ENCODE measurements around the gene SULT1C3.

The SULT1C3 gene

GRCh38 chr2:108239786-108240185, at the start of gene SULT1C3:
TSS of gene SULT1C3 (plus strand) at chr2:108239968. CDS start at chr2:108247195, 7,227 bp downstream.
- no peak for DNase-seq

- DNase-seq, result no peak
Observed at GRCh38 chr2:108193251-108193650, 46.5 kb upstream of the SULT1C3 start.

- no peak for DNase-seq
Observed at GRCh38 chr2:108194409-108195132, 45.2 kb upstream of the SULT1C3 start.

- no peak for DNase-seq
Observed at GRCh38 chr2:108195133-108195439, 44.7 kb upstream of the SULT1C3 start.

- DNase-seq, result no peak
Observed at GRCh38 chr2:108199726-108200125, 40.0 kb upstream of the SULT1C3 start.

- no peak for DNase-seq
Observed at GRCh38 chr2:108200569-108200968, 39.2 kb upstream of the SULT1C3 start.

- no peak for DNase-seq
Observed at GRCh38 chr2:108212671-108213070, 27.1 kb upstream of the SULT1C3 start.

GRCh38 chr2:108215794-108216211, 24.0 kb upstream of the SULT1C3 start:
- DNase-seq, result no peak

- DNase-seq, result no peak
Observed at GRCh38 chr2:108217211-108217610, 22.6 kb upstream of the SULT1C3 start.

GRCh38 chr2:108219688-108220087, 20.1 kb upstream of the SULT1C3 start:
- no peak for DNase-seq

GRCh38 chr2:108220191-108220590, 19.6 kb upstream of the SULT1C3 start:
- DNase-seq, result no peak

- DNase-seq, result no peak
Observed at GRCh38 chr2:108220942-108221541, 18.7 kb upstream of the SULT1C3 start.

- DNase-seq, result no peak
Observed at GRCh38 chr2:108222261-108222660, 17.5 kb upstream of the SULT1C3 start.

- no peak for DNase-seq
Observed at GRCh38 chr2:108223573-108223972, 16.2 kb upstream of the SULT1C3 start.

- no peak for DNase-seq
Observed at GRCh38 chr2:108224022-108224421, 15.7 kb upstream of the SULT1C3 start.

- DNase-seq, result no peak
Observed at GRCh38 chr2:108226564-108226963, 13.2 kb upstream of the SULT1C3 start.

GRCh38 chr2:108228006-108228405, 11.8 kb upstream of the SULT1C3 start:
- DNase-seq, result no peak

- DNase-seq, result no peak
Observed at GRCh38 chr2:108228537-108228936, 11.2 kb upstream of the SULT1C3 start.

GRCh38 chr2:108229875-108230274, 9.9 kb upstream of the SULT1C3 start:
- DNase-seq, result no peak

- no peak for DNase-seq
Observed at GRCh38 chr2:108235577-108235976, 4.2 kb upstream of the SULT1C3 start.

- DNase-seq, result no peak
Observed at GRCh38 chr2:108236676-108237335, 3.0 kb upstream of the SULT1C3 start.

- no peak for DNase-seq
Observed at GRCh38 chr2:108240966-108241365, 1.2 kb downstream of the SULT1C3 start.

- DNase-seq, result no peak
Observed at GRCh38 chr2:108243566-108243965, 3.8 kb downstream of the SULT1C3 start.

GRCh38 chr2:108244667-108245414, 5.1 kb downstream of the SULT1C3 start:
- no peak for DNase-seq
